GM23338 (cell line): ENCODE data around the gene ETV6. TPM values are rescaled to one million over a fixed set of nuclear protein-coding genes. Genes with fewer than 3 reads are reported as not detected.

Experiments used
- ATAC-seq: fragments of 200-7000 bp; cut with Tn5 transposase; 3 replicates; pipeline ENCODE4 v1.9.1; 2020
- DNase-seq: peaks from one replicate; pipeline ENCODE4 v3.0.0-alpha.2; 2015; ENCODE audit warnings: low spot score
- H2AFZ ChIP-seq: fragments of 200-600 bp; sonication (generic); 2 replicates; pipeline ENCODE4 v1.8.0; 2016; ENCODE audit warnings: antibody characterized with exemption, mild to moderate bottlenecking, moderate library complexity
- H3F3A ChIP-seq: fragments of 200-600 bp; sonication (generic); replicated peaks from 2 replicates; pipeline ENCODE4 v1.8.0; 2017; ENCODE audit warnings: antibody characterized with exemption, mixed run types, low read depth
- H3K27ac ChIP-seq: fragments of 200-600 bp; sonication (generic); 2 replicates; pipeline ENCODE4 v1.6.1; 2016; ENCODE audit warnings: low read depth
- H3K27me3 ChIP-seq: fragments of 200-600 bp; sonication (generic); 2 replicates; pipeline ENCODE4 v1.8.0; 2016; ENCODE audit warnings: mild to moderate bottlenecking, mixed run types, moderate library complexity; ENCODE audit not compliant: insufficient read depth
- H3K36me3 ChIP-seq: fragments of 200-600 bp; sonication (generic); 2 replicates; pipeline ENCODE4 v1.8.0; 2016; ENCODE audit warnings: mild to moderate bottlenecking; ENCODE audit not compliant: insufficient read depth
- H3K4me1 ChIP-seq: fragments of 200-600 bp; sonication (generic); 2 replicates; pipeline ENCODE4 v1.8.0; 2016; ENCODE audit warnings: mild to moderate bottlenecking, moderate library complexity; ENCODE audit not compliant: insufficient read depth
- H3K4me2 ChIP-seq: fragments of 200-600 bp; sonication (generic); 2 replicates; pipeline ENCODE4 v1.7.1; 2017; ENCODE audit warnings: mixed run types
- H3K4me3 ChIP-seq: fragments of 200-600 bp; sonication (generic); 2 replicates; pipeline ENCODE4 v1.6.1; 2016; ENCODE audit warnings: mixed run types
- H3K79me2 ChIP-seq: fragments of 200-600 bp; sonication (generic); replicated peaks from 2 replicates; pipeline ENCODE4 v1.8.0; 2017; ENCODE audit warnings: mild to moderate bottlenecking; ENCODE audit not compliant: insufficient read depth
- H3K9me2 ChIP-seq: fragments of 200-600 bp; sonication (generic); 2 replicates; pipeline ENCODE4 v1.8.0; 2017; ENCODE audit not compliant: insufficient read depth
- H4K20me1 ChIP-seq: fragments of 200-600 bp; sonication (generic); replicated peaks from 2 replicates; pipeline ENCODE4 v1.8.0; 2017; ENCODE audit warnings: mild to moderate bottlenecking; ENCODE audit not compliant: insufficient read depth
- H3K27ac Mint-ChIP-seq: 2 replicates; pipeline ENCODE4 v1.8.0; 2020; ENCODE audit warnings: inconsistent platforms, mild to moderate bottlenecking, moderate library complexity, mixed read lengths
- H3K27me3 Mint-ChIP-seq: 3 replicates; pipeline ENCODE4 v1.8.0; 2022; ENCODE audit warnings: low read depth, mild to moderate bottlenecking, moderate library complexity, mixed read lengths, inconsistent platforms; ENCODE audit not compliant: insufficient read depth, poor library complexity
- H3K36me3 Mint-ChIP-seq: 3 replicates; pipeline ENCODE4 v1.8.0; 2021; ENCODE audit warnings: low read depth, mild to moderate bottlenecking, inconsistent platforms, moderate library complexity, mixed read lengths
- H3K4me1 Mint-ChIP-seq: 3 replicates; pipeline ENCODE4 v1.8.0; 2020; ENCODE audit warnings: mild to moderate bottlenecking, inconsistent platforms, mixed read lengths
- H3K4me3 Mint-ChIP-seq: 3 replicates; pipeline ENCODE4 v1.8.0; 2021; ENCODE audit warnings: moderate library complexity, mild to moderate bottlenecking, inconsistent platforms, mixed read lengths
- H3K9me3 Mint-ChIP-seq: 3 replicates; pipeline ENCODE4 v1.8.0; 2020; ENCODE audit warnings: moderate library complexity, mild to moderate bottlenecking, inconsistent platforms, mixed read lengths
- CREB1 ChIP-seq: fragments of 250-450 bp; sonication (Bioruptor Pico); IDR thresholded peaks from 2 replicates; pipeline ENCODE4 v1.5.0; 2020; ENCODE audit warnings: low read depth, mild to moderate bottlenecking, moderate library complexity
- CTCF ChIP-seq, 2 experiments: fragments of 200-600 bp in 1 of 2; sonication (generic) in 1 of 2; conservative IDR thresholded peaks; 2 replicates each; pipeline versions ENCODE4 v1.5.1 to v1.6.1; 2016 to 2017; ENCODE audit warnings: antibody characterized with exemption in 2 of 2, low read depth in 2 of 2, mild to moderate bottlenecking in 2 of 2, moderate library complexity in 1 of 2
- ETS1 ChIP-seq: IDR thresholded peaks from 2 replicates; pipeline ENCODE4 v1.6.1; 2016; ENCODE audit warnings: antibody characterized with exemption
- EZH2 ChIP-seq: fragments of 200-600 bp; sonication (generic); IDR thresholded peaks from one replicate; pipeline ENCODE4 v1.8.0; 2017; ENCODE audit warnings: antibody characterized with exemption, mild to moderate bottlenecking, low read depth; ENCODE audit not compliant: unreplicated experiment
- EZH2phosphoT487 ChIP-seq: fragments of 200-600 bp; sonication (generic); IDR thresholded peaks from one replicate; pipeline ENCODE4 v1.8.1; 2018; ENCODE audit warnings: antibody characterized with exemption; ENCODE audit not compliant: unreplicated experiment
- JUNB ChIP-seq: IDR thresholded peaks from one replicate; pipeline ENCODE4 v1.6.1; 2016; ENCODE audit warnings: antibody characterized with exemption; ENCODE audit not compliant: unreplicated experiment
- NANOG ChIP-seq: IDR thresholded peaks from 2 replicates; pipeline ENCODE4 v1.6.1; 2016; ENCODE audit warnings: antibody characterized with exemption, borderline replicate concordance
- POLR2AphosphoS5 ChIP-seq: IDR thresholded peaks from 2 replicates; pipeline ENCODE4 v1.6.1; 2016; ENCODE audit warnings: antibody characterized with exemption, low read depth
- STAT1 ChIP-seq: IDR thresholded peaks from one replicate; pipeline ENCODE4 v1.6.1; 2016; ENCODE audit warnings: antibody characterized with exemption; ENCODE audit not compliant: unreplicated experiment
- ZNF114 ChIP-seq: fragments of 250-450 bp; sonication (Bioruptor Pico); IDR thresholded peaks from 2 replicates; pipeline ENCODE4 v1.5.0; 2020; ENCODE audit warnings: mild to moderate bottlenecking, moderate library complexity
- ZNF331 ChIP-seq: fragments of 250-450 bp; sonication (Bioruptor Pico); IDR thresholded peaks from 2 replicates; pipeline ENCODE4 v1.5.0; 2020; ENCODE audit warnings: low read depth, mild to moderate bottlenecking, moderate library complexity
- polyA plus RNA-seq: library from polyadenylated mRNA; unstranded; fragments of >200 nt; fragmentation: Nextera tagmentation; extraction: Ambion mirVana; gene quantifications from 2 replicates; pipeline ENCODE4 v1.2.1, GENCODE V29; 2016
- total RNA-seq: library from RNA; depleted of rRNA; stranded (reverse); fragments of >200 nt; shearing (Covaris generic); gene quantifications from 2 replicates; pipeline ENCODE4 v1.2.3, GENCODE V29; 2014
- TF ChIP-seq, protein P1 (sequence below): fragments of 250-450 bp; sonication (Bioruptor Pico); IDR thresholded peaks from 2 replicates; pipeline ENCODE4 v1.5.0; 2020; ENCODE audit warnings: mild to moderate bottlenecking, moderate library complexity
- TF ChIP-seq, protein P2 (sequence below): IDR thresholded peaks from one replicate; pipeline ENCODE4 v1.6.1; 2018; ENCODE audit warnings: antibody characterized with exemption; ENCODE audit not compliant: unreplicated experiment

Gene ETV6
- total and polyA plus RNA-seq, 2 experiments from 2014 or later, result 7.5 to 15.1 TPM

DNA sequence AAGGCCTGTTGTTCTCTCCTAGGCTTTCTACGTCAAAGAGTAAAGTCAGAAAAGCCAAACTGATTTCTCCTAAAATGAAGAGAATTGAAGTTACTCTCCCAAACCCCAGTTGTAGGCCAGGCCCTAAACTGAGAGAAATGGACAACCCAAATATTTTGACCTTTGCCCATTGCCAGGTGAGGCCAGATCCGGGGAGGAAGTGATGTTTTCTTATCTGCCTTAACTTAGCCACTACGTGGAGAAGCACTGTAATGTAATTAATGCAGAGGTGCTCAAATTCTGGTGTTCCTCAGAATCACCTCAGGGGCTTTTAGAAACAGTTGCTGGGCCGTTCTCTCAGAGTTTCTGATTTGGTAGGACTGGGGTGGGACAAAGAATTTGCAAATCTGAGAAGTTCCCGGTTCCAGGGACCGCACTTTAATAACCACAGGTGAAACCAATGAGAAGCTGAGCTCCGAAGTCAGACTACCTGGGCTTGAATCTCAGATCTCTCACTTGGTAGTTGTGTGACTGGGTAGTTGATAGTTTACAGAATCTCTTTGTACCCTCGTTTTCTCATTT, 73.2 kb downstream of the ETV6 start (continued):
- TF ChIP-seq, protein P1, sequence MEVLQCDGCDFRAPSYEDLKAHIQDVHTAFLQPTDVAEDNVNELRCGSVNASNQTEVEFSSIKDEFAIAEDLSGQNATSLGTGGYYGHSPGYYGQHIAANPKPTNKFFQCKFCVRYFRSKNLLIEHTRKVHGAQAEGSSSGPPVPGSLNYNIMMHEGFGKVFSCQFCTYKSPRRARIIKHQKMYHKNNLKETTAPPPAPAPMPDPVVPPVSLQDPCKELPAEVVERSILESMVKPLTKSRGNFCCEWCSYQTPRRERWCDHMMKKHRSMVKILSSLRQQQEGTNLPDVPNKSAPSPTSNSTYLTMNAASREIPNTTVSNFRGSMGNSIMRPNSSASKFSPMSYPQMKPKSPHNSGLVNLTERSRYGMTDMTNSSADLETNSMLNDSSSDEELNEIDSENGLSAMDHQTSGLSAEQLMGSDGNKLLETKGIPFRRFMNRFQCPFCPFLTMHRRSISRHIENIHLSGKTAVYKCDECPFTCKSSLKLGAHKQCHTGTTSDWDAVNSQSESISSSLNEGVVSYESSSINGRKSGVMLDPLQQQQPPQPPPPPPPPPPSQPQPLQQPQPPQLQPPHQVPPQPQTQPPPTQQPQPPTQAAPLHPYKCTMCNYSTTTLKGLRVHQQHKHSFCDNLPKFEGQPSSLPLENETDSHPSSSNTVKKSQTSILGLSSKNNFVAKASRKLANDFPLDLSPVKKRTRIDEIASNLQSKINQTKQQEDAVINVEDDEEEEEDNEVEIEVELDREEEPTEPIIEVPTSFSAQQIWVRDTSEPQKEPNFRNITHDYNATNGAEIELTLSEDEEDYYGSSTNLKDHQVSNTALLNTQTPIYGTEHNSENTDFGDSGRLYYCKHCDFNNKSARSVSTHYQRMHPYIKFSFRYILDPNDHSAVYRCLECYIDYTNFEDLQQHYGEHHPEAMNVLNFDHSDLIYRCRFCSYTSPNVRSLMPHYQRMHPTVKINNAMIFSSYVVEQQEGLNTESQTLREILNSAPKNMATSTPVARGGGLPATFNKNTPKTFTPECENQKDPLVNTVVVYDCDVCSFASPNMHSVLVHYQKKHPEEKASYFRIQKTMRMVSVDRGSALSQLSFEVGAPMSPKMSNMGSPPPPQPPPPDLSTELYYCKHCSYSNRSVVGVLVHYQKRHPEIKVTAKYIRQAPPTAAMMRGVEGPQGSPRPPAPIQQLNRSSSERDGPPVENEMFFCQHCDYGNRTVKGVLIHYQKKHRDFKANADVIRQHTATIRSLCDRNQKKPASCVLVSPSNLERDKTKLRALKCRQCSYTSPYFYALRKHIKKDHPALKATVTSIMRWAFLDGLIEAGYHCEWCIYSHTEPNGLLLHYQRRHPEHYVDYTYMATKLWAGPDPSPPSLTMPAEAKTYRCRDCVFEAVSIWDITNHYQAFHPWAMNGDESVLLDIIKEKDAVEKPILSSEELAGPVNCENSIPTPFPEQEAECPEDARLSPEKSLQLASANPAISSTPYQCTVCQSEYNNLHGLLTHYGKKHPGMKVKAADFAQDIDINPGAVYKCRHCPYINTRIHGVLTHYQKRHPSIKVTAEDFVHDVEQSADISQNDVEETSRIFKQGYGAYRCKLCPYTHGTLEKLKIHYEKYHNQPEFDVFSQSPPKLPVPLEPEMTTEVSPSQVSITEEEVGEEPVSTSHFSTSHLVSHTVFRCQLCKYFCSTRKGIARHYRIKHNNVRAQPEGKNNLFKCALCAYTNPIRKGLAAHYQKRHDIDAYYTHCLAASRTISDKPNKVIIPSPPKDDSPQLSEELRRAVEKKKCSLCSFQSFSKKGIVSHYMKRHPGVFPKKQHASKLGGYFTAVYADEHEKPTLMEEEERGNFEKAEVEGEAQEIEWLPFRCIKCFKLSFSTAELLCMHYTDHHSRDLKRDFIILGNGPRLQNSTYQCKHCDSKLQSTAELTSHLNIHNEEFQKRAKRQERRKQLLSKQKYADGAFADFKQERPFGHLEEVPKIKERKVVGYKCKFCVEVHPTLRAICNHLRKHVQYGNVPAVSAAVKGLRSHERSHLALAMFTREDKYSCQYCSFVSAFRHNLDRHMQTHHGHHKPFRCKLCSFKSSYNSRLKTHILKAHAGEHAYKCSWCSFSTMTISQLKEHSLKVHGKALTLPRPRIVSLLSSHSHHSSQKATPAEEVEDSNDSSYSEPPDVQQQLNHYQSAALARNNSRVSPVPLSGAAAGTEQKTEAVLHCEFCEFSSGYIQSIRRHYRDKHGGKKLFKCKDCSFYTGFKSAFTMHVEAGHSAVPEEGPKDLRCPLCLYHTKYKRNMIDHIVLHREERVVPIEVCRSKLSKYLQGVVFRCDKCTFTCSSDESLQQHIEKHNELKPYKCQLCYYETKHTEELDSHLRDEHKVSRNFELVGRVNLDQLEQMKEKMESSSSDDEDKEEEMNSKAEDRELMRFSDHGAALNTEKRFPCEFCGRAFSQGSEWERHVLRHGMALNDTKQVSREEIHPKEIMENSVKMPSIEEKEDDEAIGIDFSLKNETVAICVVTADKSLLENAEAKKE (CRISPR knock-in tag), result no peak
- TF ChIP-seq JUNB, result no peak
- no peak for TF ChIP-seq STAT1

DNA sequence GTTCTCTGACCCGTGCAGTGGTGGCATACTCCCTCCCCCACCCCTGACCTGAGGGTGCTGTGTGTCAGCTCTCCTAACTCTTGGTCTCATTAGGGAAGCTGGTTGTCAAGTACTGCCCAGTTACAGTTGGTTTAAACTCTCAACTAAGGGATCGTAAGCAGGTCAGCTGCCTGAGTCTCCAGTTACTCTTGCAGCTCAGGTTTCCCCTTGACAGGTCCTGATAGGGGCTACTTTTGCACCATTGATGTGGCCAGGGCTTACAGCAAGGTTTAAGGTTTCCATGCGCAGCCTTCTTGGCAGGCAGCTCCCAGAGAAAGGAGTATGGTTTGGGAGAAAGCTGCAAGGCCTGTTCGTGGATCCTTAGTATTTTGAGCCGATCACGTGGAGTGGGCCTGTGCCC, 74.5 kb downstream of the ETV6 start:
- Histone ChIP-seq H3F3A (no peaks in the 10 kb centered on the region), H3K27me3 (no peaks in the 10 kb centered on the region), H3K27ac (0 out of 2 replicates have a peak overlapping the region, but pooled peaks have one; percentile 22), H3K4me2 (no peak overlapping the region), H3K4me1 (peaks cover 26% of the 10 kb centered on the region), H3K9me2 (no peaks in the 10 kb centered on the region), H4K20me1 (no peaks in the 10 kb centered on the region), H3K36me3 (no peaks in the 10 kb centered on the region), H2AFZ (no peak overlapping the region), H3K4me3 (no peak overlapping the region), H3K79me2 (0 out of 2 replicates have a peak, but pooled peaks cover 9% of the 10 kb centered on the region)
- Mint-ChIP-seq H3K36me3 (no peaks in the 10 kb centered on the region), H3K27me3 (peaks cover 2% of the 10 kb centered on the region), H3K9me3 (no peaks in the 10 kb centered on the region), H3K27ac (no peak overlapping the region), H3K4me3 (no peak overlapping the region), H3K4me1 (peaks cover 53% of the 10 kb centered on the region)
- DNase-seq (peak; percentile 51), ATAC-seq (peak; percentile 73)
- TF ChIP-seq EZH2phosphoT487 (no peak), POLR2AphosphoS5 (no peak), ZNF114 (CRISPR knock-in tag) (no peak), CTCF (conservative IDR thresholded peaks at IDR 0.05; ENCODE audit: low read depth in 2 of 2) (no peak), STAT1 (no peak), EZH2 (no peak), NANOG (no peak), CREB1 (CRISPR knock-in tag) (no peak), JUNB (no peak), ZNF331 (no peak), ETS1 (no peak)
- TF ChIP-seq, protein P2, sequence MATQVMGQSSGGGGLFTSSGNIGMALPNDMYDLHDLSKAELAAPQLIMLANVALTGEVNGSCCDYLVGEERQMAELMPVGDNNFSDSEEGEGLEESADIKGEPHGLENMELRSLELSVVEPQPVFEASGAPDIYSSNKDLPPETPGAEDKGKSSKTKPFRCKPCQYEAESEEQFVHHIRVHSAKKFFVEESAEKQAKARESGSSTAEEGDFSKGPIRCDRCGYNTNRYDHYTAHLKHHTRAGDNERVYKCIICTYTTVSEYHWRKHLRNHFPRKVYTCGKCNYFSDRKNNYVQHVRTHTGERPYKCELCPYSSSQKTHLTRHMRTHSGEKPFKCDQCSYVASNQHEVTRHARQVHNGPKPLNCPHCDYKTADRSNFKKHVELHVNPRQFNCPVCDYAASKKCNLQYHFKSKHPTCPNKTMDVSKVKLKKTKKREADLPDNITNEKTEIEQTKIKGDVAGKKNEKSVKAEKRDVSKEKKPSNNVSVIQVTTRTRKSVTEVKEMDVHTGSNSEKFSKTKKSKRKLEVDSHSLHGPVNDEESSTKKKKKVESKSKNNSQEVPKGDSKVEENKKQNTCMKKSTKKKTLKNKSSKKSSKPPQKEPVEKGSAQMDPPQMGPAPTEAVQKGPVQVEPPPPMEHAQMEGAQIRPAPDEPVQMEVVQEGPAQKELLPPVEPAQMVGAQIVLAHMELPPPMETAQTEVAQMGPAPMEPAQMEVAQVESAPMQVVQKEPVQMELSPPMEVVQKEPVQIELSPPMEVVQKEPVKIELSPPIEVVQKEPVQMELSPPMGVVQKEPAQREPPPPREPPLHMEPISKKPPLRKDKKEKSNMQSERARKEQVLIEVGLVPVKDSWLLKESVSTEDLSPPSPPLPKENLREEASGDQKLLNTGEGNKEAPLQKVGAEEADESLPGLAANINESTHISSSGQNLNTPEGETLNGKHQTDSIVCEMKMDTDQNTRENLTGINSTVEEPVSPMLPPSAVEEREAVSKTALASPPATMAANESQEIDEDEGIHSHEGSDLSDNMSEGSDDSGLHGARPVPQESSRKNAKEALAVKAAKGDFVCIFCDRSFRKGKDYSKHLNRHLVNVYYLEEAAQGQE, result no peak
